Measurements from ENCODE around the gene PRSS2. TPM values are rescaled to one million over a fixed set of nuclear protein-coding genes. Genes with fewer than 3 reads are reported as not detected.
"Not testable (repeated sequence)": the region's sequence is repeated elsewhere in the genome, so short reads cannot be mapped to it uniquely, and the experiment has no call there.

Gene PRSS2
- total RNA-seq, 1 experiment from 2014 or later: 0.40 TPM

DNA sequence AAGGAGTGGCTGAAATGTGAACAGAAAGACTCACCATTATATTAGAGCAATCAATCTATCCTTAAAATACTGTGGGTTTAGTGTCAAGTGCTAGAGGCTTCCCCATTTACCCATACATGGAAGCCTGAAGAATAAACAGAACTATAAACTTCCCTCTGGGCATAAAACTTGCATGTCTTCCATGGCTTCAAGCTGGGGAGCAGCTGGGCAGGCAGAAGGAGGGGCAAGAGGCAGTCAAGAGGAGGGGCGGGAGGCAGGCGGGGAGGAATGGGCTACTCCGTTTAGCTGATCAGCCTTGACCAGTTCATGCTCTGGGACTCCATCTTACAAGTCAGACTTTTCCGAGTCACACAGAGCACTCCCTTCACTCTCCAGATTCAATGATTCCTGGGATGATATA is 25.0 kb upstream of the PRSS2 start:
- Histone ChIP-seq H3K4me2 (ENCODE audit: low read length) (no peak overlapping the region), H3K9me2 (replicated peaks; ENCODE audit: low read length) (no peaks in the 10 kb centered on the region), H3K9me3 (ENCODE audit: low read length) (no peaks in the 10 kb centered on the region), H3F3A (ENCODE audit: low read length, unreplicated experiment) (no peaks in the 10 kb centered on the region), H3K27ac (ENCODE audit: low read length) (no peak overlapping the region), H3K4me1 (ENCODE audit: insufficient read depth, low read length) (no peaks in the 10 kb centered on the region; the same call in 1 of the 2 replicates), H4K20me1 (ENCODE audit: low read length) (no peaks in the 10 kb centered on the region), H3K9ac (ENCODE audit: low read length) (no peak overlapping the region), H3K36me3 (ENCODE audit: low read depth, low read length) (no peaks in the 10 kb centered on the region), H3K79me2 (ENCODE audit: low read length) (no peaks in the 10 kb centered on the region), H3K4me3 (ENCODE audit: low read length) (no peak overlapping the region), H2AFZ (ENCODE audit: low read length) (no peak overlapping the region), H3K27me3 (ENCODE audit: low read length) (peaks cover 64% of the 10 kb centered on the region)
- ChIA-PET CTCF (no interaction called here), POLR2A (ENCODE audit: unreplicated experiment) (no interaction called here)
- no peak for DNase-seq
- TF ChIP-seq EZH2phosphoT487 (IDR thresholded peaks at IDR 0.05; ENCODE audit: borderline replicate concordance, low read length) (no peak), EZH2 (IDR thresholded peaks at IDR 0.05; ENCODE audit: low read length, unreplicated experiment) (no peak), CTCF (conservative IDR thresholded peaks at IDR 0.05; ENCODE audit: low read depth, low read length) (no peak)
- intact Hi-C loops (cut with micrococcal nuclease): no loop called here
- no peak for ATAC-seq
- BruUV-seq (replicated peaks): no TSS peak

DNA sequence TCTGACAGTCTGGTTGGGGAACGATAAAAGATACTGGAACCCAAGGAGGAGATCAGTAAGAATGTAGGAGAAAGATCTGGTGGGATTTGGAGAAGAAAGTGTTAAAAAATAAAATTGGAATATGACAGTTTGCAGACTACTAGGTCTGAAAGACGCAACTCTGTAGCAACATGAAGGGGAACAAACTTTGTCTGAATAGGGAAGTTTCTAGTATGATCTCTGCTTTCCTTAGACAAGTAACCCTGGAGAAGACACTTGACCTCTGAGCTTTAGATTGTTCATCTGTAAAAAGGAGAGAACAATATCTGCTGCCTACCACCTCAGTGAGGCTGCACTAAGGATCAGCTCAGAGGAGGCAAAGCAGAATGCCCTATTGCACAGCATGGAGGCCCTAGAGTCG is 24.5 kb upstream of the PRSS2 start:
- H4K20me1 ChIP-seq (ENCODE audit: low read length): no peaks in the 10 kb centered on the region
- ChIA-PET CTCF (no interaction called here), POLR2A (ENCODE audit: unreplicated experiment) (no interaction called here)
- no peaks in the 10 kb centered on the region for H3F3A ChIP-seq (ENCODE audit: low read length, unreplicated experiment)
- no peak overlapping the region for H3K4me3 ChIP-seq (ENCODE audit: low read length)
- H3K9ac ChIP-seq (ENCODE audit: low read length): no peak overlapping the region
- H2AFZ ChIP-seq (ENCODE audit: low read length): no peak overlapping the region
- TF ChIP-seq EZH2 (IDR thresholded peaks at IDR 0.05; ENCODE audit: low read length, unreplicated experiment) (no peak), EZH2phosphoT487 (IDR thresholded peaks at IDR 0.05; ENCODE audit: borderline replicate concordance, low read length) (no peak)
- H3K9me2 ChIP-seq (replicated peaks; ENCODE audit: low read length): no peaks in the 10 kb centered on the region
- H3K9me3 ChIP-seq (ENCODE audit: low read length): no peaks in the 10 kb centered on the region
- peaks cover 64% of the 10 kb centered on the region for H3K27me3 ChIP-seq (ENCODE audit: low read length)
- no peak overlapping the region for H3K4me2 ChIP-seq (ENCODE audit: low read length)
- no peak overlapping the region for H3K27ac ChIP-seq (ENCODE audit: low read length)
- no peaks in the 10 kb centered on the region for H3K36me3 ChIP-seq (ENCODE audit: low read depth, low read length)
- H3K4me1 ChIP-seq (ENCODE audit: insufficient read depth, low read length): no peaks in the 10 kb centered on the region; the same call in 1 of the 2 replicates
- H3K79me2 ChIP-seq (ENCODE audit: low read length): no peaks in the 10 kb centered on the region
- ATAC-seq (no peak), DNase-seq (no peak)
- no TSS peak for BruUV-seq (replicated peaks)
- intact Hi-C loops (cut with micrococcal nuclease): no loop called here

DNA sequence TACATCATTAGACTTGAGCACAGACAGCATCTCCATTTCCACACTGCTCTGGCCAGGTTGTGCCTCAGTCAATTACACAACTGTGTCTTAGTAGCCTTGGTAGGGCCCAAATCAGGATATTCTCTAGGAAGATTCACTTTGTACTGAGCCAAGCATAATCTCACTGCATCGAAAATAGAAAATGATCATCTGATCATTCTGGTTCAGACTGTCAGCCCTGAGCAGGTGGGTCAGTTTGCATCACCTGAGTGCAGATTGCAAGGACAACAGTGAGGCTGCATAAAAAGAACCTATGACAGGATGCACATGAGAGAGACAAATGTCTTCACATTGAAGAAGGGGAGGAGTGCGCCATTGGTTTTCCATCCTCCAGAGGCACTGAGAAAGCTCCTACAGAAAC is 22.4 kb upstream of the PRSS2 start:
- H3K9me2 ChIP-seq (replicated peaks; ENCODE audit: low read length); H3K9ac ChIP-seq (ENCODE audit: low read length); POLR2A ChIA-PET (ENCODE audit: unreplicated experiment); intact Hi-C loops (cut with micrococcal nuclease); H3K4me1 ChIP-seq (ENCODE audit: insufficient read depth, low read length); CTCF ChIA-PET; H2AFZ ChIP-seq (ENCODE audit: low read length); ATAC-seq; BruUV-seq (replicated peaks); H3K4me2 ChIP-seq (ENCODE audit: low read length); H3K9me3 ChIP-seq (ENCODE audit: low read length); H3K4me3 ChIP-seq (ENCODE audit: low read length); H3K36me3 ChIP-seq (ENCODE audit: low read depth, low read length); H4K20me1 ChIP-seq (ENCODE audit: low read length); H3K79me2 ChIP-seq (ENCODE audit: low read length); H3F3A ChIP-seq (ENCODE audit: low read length, unreplicated experiment); H3K27ac ChIP-seq (ENCODE audit: low read length); DNase-seq: not testable (repeated sequence)
- H3K27me3 ChIP-seq (ENCODE audit: low read length): peaks cover 51% of the 10 kb centered on the region
